HG02870 (cell line): ENCODE data around the gene TMPRSS11E.
"Not testable (repeated sequence)": the region's sequence is repeated elsewhere in the genome, so short reads cannot be mapped to it uniquely, and the experiment has no call there.

ENCODE experiments used
- ATAC-seq: cut with Tn5 transposase; IDR thresholded peaks from one replicate; pipeline ENCODE4 v1.9.1; 2021; ENCODE audit warnings: mild to moderate bottlenecking, moderate library complexity; ENCODE audit not compliant: unreplicated experiment

Gene TMPRSS11E

GRCh38 chr4:68461790-68462189 lies 14.5 kb downstream of the TMPRSS11E start:
- ATAC-seq, result no peak

GRCh38 chr4:68462691-68463090 lies 15.4 kb downstream of the TMPRSS11E start:
- no peak for ATAC-seq

GRCh38 chr4:68463796-68464195 lies 16.5 kb downstream of the TMPRSS11E start:
- ATAC-seq, result no peak

- no peak for ATAC-seq
These were observed 17.8 kb downstream of the TMPRSS11E start for GRCh38 chr4:68465058-68465457.

- ATAC-seq, result no peak
These were observed 18.9 kb downstream of the TMPRSS11E start for GRCh38 chr4:68466185-68466584.

- ATAC-seq, result no peak
These were observed 19.5 kb downstream of the TMPRSS11E start for GRCh38 chr4:68466751-68467150.

GRCh38 chr4:68469482-68469881 lies 22.2 kb downstream of the TMPRSS11E start:
- no peak for ATAC-seq

GRCh38 chr4:68476191-68476590 lies 28.9 kb downstream of the TMPRSS11E start:
- no peak for ATAC-seq

- ATAC-seq, result no peak
These were observed 42.1 kb downstream of the TMPRSS11E start for GRCh38 chr4:68489338-68489737.

GRCh38 chr4:68490826-68491457 lies 43.7 kb downstream of the TMPRSS11E start:
- ATAC-seq, result no peak

GRCh38 chr4:68494688-68495087 lies 47.4 kb downstream of the TMPRSS11E start:
- peak; percentile 45 for ATAC-seq

- ATAC-seq, result peak; percentile 89
These were observed 51.2 kb downstream of the TMPRSS11E start for GRCh38 chr4:68498413-68499007.

- no peak for ATAC-seq
These were observed 51.8 kb downstream of the TMPRSS11E start for GRCh38 chr4:68499021-68499420.

GRCh38 chr4:68503462-68503861 lies 56.2 kb downstream of the TMPRSS11E start:
- not testable (repeated sequence) for ATAC-seq

- ATAC-seq, result not testable (repeated sequence)
These were observed 57.6 kb downstream of the TMPRSS11E start for GRCh38 chr4:68504836-68505235.

- peak; percentile 42 for ATAC-seq
These were observed 58.2 kb downstream of the TMPRSS11E start for GRCh38 chr4:68505452-68505851.

GRCh38 chr4:68518889-68519288 lies 71.6 kb downstream of the TMPRSS11E start:
- no peak for ATAC-seq

GRCh38 chr4:68520985-68521384 lies 73.7 kb downstream of the TMPRSS11E start:
- ATAC-seq, result no peak

- ATAC-seq, result not testable (repeated sequence)
These were observed 75.0 kb downstream of the TMPRSS11E start for GRCh38 chr4:68522232-68522631.

GRCh38 chr4:68535974-68536373 lies 88.7 kb downstream of the TMPRSS11E start:
- ATAC-seq, result no peak

- no peak for ATAC-seq
These were observed 89.1 kb downstream of the TMPRSS11E start for GRCh38 chr4:68536375-68536774.

- ATAC-seq, result not testable (repeated sequence)
These were observed 95.5 kb downstream of the TMPRSS11E start for GRCh38 chr4:68542742-68543141.
